SH-SY5Y (cell line): ENCODE measurements around the gene LGALS16.

Source experiments
- GATA2 ChIP-seq: IDR thresholded peaks from 2 replicates; pipeline ENCODE4 v1.6.1; 2011; ENCODE audit warnings: mild to moderate bottlenecking, low read depth, low read length
- GATA3 ChIP-seq: IDR thresholded peaks from 2 replicates; pipeline ENCODE4 v1.6.1; 2011; ENCODE audit warnings: low read depth, mild to moderate bottlenecking, low read length, moderate library complexity

DNA sequence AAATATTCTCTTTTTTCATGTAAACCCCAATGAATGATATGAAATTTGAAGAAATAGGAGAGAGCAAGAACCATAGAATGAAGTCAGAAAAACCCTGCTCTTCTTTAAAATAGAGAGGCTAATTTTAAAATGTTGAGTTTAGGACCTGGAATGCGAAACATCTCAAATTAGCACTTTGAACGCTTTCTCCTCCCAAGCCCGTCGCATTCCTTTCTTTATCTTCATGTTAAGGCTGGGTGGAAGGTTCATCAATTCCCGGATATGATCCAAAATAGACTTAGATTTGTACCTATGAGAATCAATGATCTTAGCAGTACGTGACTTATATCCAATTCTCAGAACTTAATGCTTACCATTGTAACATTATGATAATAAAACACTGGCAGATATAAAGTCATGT is 24.1 kb upstream of the LGALS16 start:
- no peak for TF ChIP-seq GATA2
- TF ChIP-seq GATA3 = no peak
